GM12873 (cell line): ENCODE data around the gene FXYD5.

Experiments used
- TF ChIP-seq, protein P1 (sequence below): IDR thresholded peaks from 2 replicates; pipeline ENCODE4 v1.5.1; 2012; ENCODE audit warnings: low read depth, mild to moderate bottlenecking, moderate library complexity, low read length, control low read depth; ENCODE audit not compliant: insufficient read depth; ENCODE audit errors: missing control alignments

The FXYD5 gene

DNA sequence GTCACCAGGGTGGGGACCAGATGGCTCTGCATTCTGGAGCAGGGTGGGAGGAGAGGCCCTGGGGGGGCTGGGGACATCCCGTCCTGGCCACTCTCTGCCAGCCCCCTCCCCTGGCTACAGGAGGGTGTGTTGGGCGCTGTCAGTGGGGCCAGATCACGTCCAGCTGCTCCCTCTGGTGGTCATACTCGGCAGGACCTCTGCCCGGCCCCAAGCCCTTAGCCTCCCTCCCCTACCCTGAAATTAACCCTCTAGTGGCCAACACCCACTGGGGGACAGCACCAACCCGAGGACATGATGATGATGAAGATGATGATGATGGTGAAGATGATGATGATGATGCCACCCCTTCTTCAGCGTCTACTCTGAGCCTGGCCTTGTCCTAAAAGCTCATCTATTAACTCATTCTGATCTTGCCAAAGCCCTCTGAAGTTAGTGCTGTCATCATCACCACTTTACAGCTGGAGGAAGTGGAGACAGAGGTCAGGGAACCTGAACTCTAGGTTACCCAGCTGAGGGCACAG is 19.1 kb upstream of the FXYD5 start:
- TF ChIP-seq, protein P1, sequence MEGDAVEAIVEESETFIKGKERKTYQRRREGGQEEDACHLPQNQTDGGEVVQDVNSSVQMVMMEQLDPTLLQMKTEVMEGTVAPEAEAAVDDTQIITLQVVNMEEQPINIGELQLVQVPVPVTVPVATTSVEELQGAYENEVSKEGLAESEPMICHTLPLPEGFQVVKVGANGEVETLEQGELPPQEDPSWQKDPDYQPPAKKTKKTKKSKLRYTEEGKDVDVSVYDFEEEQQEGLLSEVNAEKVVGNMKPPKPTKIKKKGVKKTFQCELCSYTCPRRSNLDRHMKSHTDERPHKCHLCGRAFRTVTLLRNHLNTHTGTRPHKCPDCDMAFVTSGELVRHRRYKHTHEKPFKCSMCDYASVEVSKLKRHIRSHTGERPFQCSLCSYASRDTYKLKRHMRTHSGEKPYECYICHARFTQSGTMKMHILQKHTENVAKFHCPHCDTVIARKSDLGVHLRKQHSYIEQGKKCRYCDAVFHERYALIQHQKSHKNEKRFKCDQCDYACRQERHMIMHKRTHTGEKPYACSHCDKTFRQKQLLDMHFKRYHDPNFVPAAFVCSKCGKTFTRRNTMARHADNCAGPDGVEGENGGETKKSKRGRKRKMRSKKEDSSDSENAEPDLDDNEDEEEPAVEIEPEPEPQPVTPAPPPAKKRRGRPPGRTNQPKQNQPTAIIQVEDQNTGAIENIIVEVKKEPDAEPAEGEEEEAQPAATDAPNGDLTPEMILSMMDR: peak; percentile 87

- TF ChIP-seq, protein P1: no peak
Observed at GRCh38 chr19:35136231-35136630, 18.3 kb upstream of the FXYD5 start.

- TF ChIP-seq, protein P1: no peak
Observed at GRCh38 chr19:35136977-35137702, 17.4 kb upstream of the FXYD5 start.

- TF ChIP-seq, protein P1: no peak
Observed at GRCh38 chr19:35138305-35138892, 16.1 kb upstream of the FXYD5 start, which contains the start of gene FXYD1. Gene FXYD1, plus strand, starts transcription at chr19:35138824. Its CDS starts 1,256 bp downstream, at chr19:35140080.

DNA sequence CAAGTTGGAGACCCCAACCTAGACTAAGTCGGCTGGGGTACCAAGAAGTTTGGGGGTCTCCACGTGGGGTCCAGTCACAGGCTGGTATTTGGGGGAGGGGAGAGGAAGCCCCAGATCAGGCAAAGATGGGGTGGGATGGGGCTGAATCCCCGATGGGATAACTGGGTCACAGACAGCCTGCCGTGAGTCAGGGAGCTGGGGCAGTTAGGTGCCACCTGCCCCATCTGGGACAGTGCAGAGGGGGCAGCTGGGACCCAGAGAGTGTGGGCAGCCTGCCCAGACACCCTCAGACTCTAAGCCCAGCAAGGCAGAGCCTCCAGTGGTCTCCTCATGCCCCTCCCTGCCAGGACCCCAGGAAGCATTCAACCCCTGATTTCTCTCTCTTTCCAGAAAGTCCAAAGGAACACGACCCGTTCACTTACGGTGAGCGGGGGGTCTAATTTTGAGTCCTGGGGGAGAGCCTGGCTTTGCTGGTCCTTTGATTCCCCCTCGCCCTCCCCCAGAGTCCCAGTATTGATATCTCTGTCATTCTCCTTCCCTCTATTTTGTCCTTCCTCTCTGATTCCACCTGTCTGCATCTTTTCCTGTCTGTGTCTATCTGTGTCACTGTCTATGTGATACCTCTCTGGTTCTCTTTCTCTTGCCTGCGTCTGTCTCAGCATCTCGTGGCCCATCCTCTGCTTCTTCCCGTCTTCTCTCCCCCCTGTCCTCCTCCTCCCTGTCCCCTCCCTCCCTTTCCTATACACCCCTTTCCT is 14.2 kb upstream of the FXYD5 start:
- TF ChIP-seq, protein P1: no peak

- TF ChIP-seq, protein P1: peak; percentile 63
Observed at GRCh38 chr19:35140962-35141836, 13.3 kb upstream of the FXYD5 start.
